ENCODE data around the gene OPHN1. TPM values are rescaled to one million over a fixed set of nuclear protein-coding genes. Genes with fewer than 3 reads are reported as not detected.

OPHN1 gene
- total RNA-seq, 1 donor from 2014 or later, result 0.04 TPM

GRCh38 chrX:68462653-68463052 is 29.4 kb upstream of the OPHN1 start:
- no peaks in the 10 kb centered on the region for H3K27me3 Mint-ChIP-seq
- no peak overlapping the region for H3K27ac Mint-ChIP-seq
- no peaks in the 10 kb centered on the region for H3K9me3 Mint-ChIP-seq
- H3K4me3 Mint-ChIP-seq, result no peak overlapping the region
- ChIA-PET POLR2A (no interaction called here), CTCF (interaction anchor here (1.2 kb wide), 1 partner anchor 266 kb away, joined by 3 read pairs; no protein-coding TSS in a partner anchor)
- H3K36me3 Mint-ChIP-seq (ENCODE audit: low read depth), result no peaks in the 10 kb centered on the region
- no peak for ATAC-seq (ENCODE audit: low read depth)
- intact Hi-C loops (cut with micrococcal nuclease), result loop anchor here (5.0 kb wide), 1 partner anchor 265 kb away; no protein-coding TSS in a partner anchor
- TF ChIP-seq, protein P1, sequence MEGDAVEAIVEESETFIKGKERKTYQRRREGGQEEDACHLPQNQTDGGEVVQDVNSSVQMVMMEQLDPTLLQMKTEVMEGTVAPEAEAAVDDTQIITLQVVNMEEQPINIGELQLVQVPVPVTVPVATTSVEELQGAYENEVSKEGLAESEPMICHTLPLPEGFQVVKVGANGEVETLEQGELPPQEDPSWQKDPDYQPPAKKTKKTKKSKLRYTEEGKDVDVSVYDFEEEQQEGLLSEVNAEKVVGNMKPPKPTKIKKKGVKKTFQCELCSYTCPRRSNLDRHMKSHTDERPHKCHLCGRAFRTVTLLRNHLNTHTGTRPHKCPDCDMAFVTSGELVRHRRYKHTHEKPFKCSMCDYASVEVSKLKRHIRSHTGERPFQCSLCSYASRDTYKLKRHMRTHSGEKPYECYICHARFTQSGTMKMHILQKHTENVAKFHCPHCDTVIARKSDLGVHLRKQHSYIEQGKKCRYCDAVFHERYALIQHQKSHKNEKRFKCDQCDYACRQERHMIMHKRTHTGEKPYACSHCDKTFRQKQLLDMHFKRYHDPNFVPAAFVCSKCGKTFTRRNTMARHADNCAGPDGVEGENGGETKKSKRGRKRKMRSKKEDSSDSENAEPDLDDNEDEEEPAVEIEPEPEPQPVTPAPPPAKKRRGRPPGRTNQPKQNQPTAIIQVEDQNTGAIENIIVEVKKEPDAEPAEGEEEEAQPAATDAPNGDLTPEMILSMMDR (IDR thresholded peaks at IDR 0.05), result no peak
- H3K4me1 Mint-ChIP-seq, result no peaks in the 10 kb centered on the region
- DNase-seq, result no peak

GRCh38 chrX:68462197-68462596 is 28.9 kb upstream of the OPHN1 start:
- H3K27ac Mint-ChIP-seq, result no peak overlapping the region
- ATAC-seq (ENCODE audit: low read depth) (no peak), DNase-seq (no peak)
- ChIA-PET CTCF (interaction anchor here (1.2 kb wide), 1 partner anchor 265 kb away, joined by 3 read pairs; no protein-coding TSS in a partner anchor), POLR2A (no interaction called here)
- no peaks in the 10 kb centered on the region for H3K4me1 Mint-ChIP-seq
- no peak overlapping the region for H3K4me3 Mint-ChIP-seq
- H3K36me3 Mint-ChIP-seq (ENCODE audit: low read depth), result no peaks in the 10 kb centered on the region
- H3K27me3 Mint-ChIP-seq, result no peaks in the 10 kb centered on the region
- intact Hi-C loops (cut with micrococcal nuclease), result loop anchor here (5.0 kb wide), 1 partner anchor 265 kb away; no protein-coding TSS in a partner anchor
- TF ChIP-seq, protein P1 (IDR thresholded peaks at IDR 0.05), result no peak
- H3K9me3 Mint-ChIP-seq, result no peaks in the 10 kb centered on the region

DNA sequence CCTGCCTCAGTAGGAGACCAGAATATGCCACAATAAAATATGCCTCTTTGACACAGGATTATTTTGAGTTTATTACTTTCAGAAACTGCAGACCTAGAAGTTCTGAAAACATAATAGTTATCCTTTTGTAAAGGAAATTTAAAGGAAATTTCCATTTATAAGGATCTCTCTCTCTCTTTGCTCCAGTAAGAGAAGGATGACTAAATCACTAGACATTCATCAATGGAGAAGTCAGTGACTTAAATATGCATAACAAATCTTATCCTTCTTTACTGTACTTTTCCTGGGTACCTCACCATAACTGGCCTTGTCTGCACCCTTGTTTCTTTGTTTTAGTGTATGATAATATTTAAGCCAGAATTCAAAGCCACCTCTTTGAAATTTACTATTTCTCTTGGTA is 28.3 kb upstream of the OPHN1 start:
- intact Hi-C loops (cut with micrococcal nuclease), result loop anchor here (5.0 kb wide), 1 partner anchor 264 kb away; no protein-coding TSS in a partner anchor
- ATAC-seq (ENCODE audit: low read depth), result no peak
- DNase-seq, result no peak
- ChIA-PET POLR2A (no interaction called here), CTCF (no interaction called here)
- no peak overlapping the region for H3K27ac Mint-ChIP-seq
- no peaks in the 10 kb centered on the region for H3K4me1 Mint-ChIP-seq
- H3K27me3 Mint-ChIP-seq, result no peaks in the 10 kb centered on the region
- H3K4me3 Mint-ChIP-seq, result no peak overlapping the region
- H3K36me3 Mint-ChIP-seq (ENCODE audit: low read depth), result no peaks in the 10 kb centered on the region
- H3K9me3 Mint-ChIP-seq, result no peaks in the 10 kb centered on the region
- TF ChIP-seq, protein P1 (IDR thresholded peaks at IDR 0.05), result no peak

DNA sequence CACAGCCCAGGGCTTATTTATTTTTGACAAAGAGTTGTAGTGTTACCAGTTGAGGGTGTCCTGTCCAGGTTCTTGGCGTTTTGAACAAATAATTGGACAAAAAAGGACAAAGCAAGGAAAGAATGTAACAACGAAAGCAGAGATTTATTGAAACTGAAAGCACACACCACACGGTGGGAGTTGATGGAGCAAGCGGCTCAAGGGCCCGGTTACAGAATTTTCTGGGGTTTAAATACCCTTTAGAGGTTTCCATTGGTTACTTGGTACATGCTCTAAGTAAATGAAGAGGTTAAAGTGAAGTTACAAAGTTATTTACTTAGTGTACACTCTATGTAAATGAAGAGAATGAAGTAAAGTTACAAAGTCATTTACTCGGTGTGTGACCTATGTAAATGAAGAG is 27.8 kb upstream of the OPHN1 start:
- H3K9me3 Mint-ChIP-seq, result no peaks in the 10 kb centered on the region
- ChIA-PET CTCF (no interaction called here), POLR2A (no interaction called here)
- TF ChIP-seq, protein P1 (IDR thresholded peaks at IDR 0.05), result no peak
- H3K4me3 Mint-ChIP-seq, result no peak overlapping the region
- no peaks in the 10 kb centered on the region for H3K36me3 Mint-ChIP-seq (ENCODE audit: low read depth)
- no peaks in the 10 kb centered on the region for H3K4me1 Mint-ChIP-seq
- ATAC-seq (ENCODE audit: low read depth) (no peak), DNase-seq (no peak)
- no peak overlapping the region for H3K27ac Mint-ChIP-seq
- intact Hi-C loops (cut with micrococcal nuclease), result loop anchor here (5.0 kb wide), 1 partner anchor 264 kb away; no protein-coding TSS in a partner anchor
- no peaks in the 10 kb centered on the region for H3K27me3 Mint-ChIP-seq

GRCh38 chrX:68455151-68455510 is 21.8 kb upstream of the OPHN1 start:
- H3K9me3 Mint-ChIP-seq, result no peaks in the 10 kb centered on the region
- ChIA-PET CTCF (no interaction called here), POLR2A (no interaction called here)
- no peak overlapping the region for H3K27ac Mint-ChIP-seq
- no peaks in the 10 kb centered on the region for H3K36me3 Mint-ChIP-seq (ENCODE audit: low read depth)
- H3K4me1 Mint-ChIP-seq, result no peaks in the 10 kb centered on the region
- ATAC-seq (ENCODE audit: low read depth) (no peak), DNase-seq (no peak)
- TF ChIP-seq, protein P1 (IDR thresholded peaks at IDR 0.05), result no peak
- no peaks in the 10 kb centered on the region for H3K27me3 Mint-ChIP-seq
- no peak overlapping the region for H3K4me3 Mint-ChIP-seq
- intact Hi-C loops (cut with micrococcal nuclease), result no loop called here
